HG02943 (cell line): ENCODE data around the gene C1orf74.

Source experiments
- ATAC-seq: cut with Tn5 transposase; IDR thresholded peaks from one replicate; pipeline ENCODE4 v1.9.1; 2021; ENCODE audit warnings: mild to moderate bottlenecking, low read depth, moderate library complexity; ENCODE audit not compliant: unreplicated experiment

Gene C1orf74

GRCh38 chr1:209774592-209774991 lies 9.8 kb downstream of the C1orf74 start:
- no peak for ATAC-seq

GRCh38 chr1:209772126-209772525 lies 12.2 kb downstream of the C1orf74 start:
- no peak for ATAC-seq

GRCh38 chr1:209770636-209771415 lies 13.5 kb downstream of the C1orf74 start:
- ATAC-seq: no peak

- no peak for ATAC-seq
Observed at GRCh38 chr1:209769971-209770370, 14.4 kb downstream of the C1orf74 start.

GRCh38 chr1:209769171-209769904 lies 15.0 kb downstream of the C1orf74 start:
- peak; percentile 85 for ATAC-seq

- ATAC-seq: peak; percentile 80
Observed at GRCh38 chr1:209768354-209768774, 16.0 kb downstream of the C1orf74 start.

- no peak for ATAC-seq
Observed at GRCh38 chr1:209767706-209768105, 16.7 kb downstream of the C1orf74 start.

- ATAC-seq: no peak
Observed at GRCh38 chr1:209767096-209767495, 17.3 kb downstream of the C1orf74 start.

GRCh38 chr1:209766051-209766450 lies 18.3 kb downstream of the C1orf74 start:
- no peak for ATAC-seq

- no peak for ATAC-seq
Observed at GRCh38 chr1:209761011-209761635, 23.2 kb downstream of the C1orf74 start.

- no peak for ATAC-seq
Observed at GRCh38 chr1:209759829-209760359, 24.5 kb downstream of the C1orf74 start.

GRCh38 chr1:209758400-209758799 lies 26.0 kb downstream of the C1orf74 start:
- no peak for ATAC-seq

GRCh38 chr1:209756615-209757445 lies 27.5 kb downstream of the C1orf74 start:
- peak; percentile 35 for ATAC-seq

- peak; percentile 79 for ATAC-seq
Observed at GRCh38 chr1:209755926-209756614, 28.3 kb downstream of the C1orf74 start, which contains the start of gene TRAF3IP3. Gene TRAF3IP3, plus strand, starts transcription at chr1:209756053. Its CDS starts 3,987 bp downstream, at chr1:209760040.

GRCh38 chr1:209755256-209755655 lies 29.1 kb downstream of the C1orf74 start:
- ATAC-seq: no peak

- ATAC-seq: no peak
Observed at GRCh38 chr1:209752890-209753289, 31.5 kb downstream of the C1orf74 start.

GRCh38 chr1:209751627-209752231 lies 32.6 kb downstream of the C1orf74 start:
- peak; percentile 40 for ATAC-seq

GRCh38 chr1:209749670-209750323 lies 34.6 kb downstream of the C1orf74 start:
- no peak for ATAC-seq

- ATAC-seq: no peak
Observed at GRCh38 chr1:209749205-209749604, 35.2 kb downstream of the C1orf74 start.
